Retinal pigment epithelial cell (primary cell): ENCODE measurements around the gene ISG15.
A peak's percentile ranks its signal among the peaks of the same experiment; 100 is the strongest.
"Not testable (repeated sequence)": the region's sequence is repeated elsewhere in the genome, so short reads cannot be mapped to it uniquely, and the experiment has no call there.

ENCODE experiments used
- DNase-seq: peaks from one replicate; pipeline ENCODE4 v3.0.0-alpha.2; 2010; ENCODE audit warnings: low read depth
- H3K4me3 ChIP-seq: 2 replicates; pipeline ENCODE4 v1.5.1; 2011; ENCODE audit warnings: mild to moderate bottlenecking, low read length, control low read depth, moderate library complexity
- TF ChIP-seq, protein P1 (sequence below): conservative IDR thresholded peaks from 2 replicates; pipeline ENCODE4 v1.5.1; 2011; ENCODE audit warnings: low read depth, low read length, control low read depth, inconsistent platforms

ISG15 gene

DNA sequence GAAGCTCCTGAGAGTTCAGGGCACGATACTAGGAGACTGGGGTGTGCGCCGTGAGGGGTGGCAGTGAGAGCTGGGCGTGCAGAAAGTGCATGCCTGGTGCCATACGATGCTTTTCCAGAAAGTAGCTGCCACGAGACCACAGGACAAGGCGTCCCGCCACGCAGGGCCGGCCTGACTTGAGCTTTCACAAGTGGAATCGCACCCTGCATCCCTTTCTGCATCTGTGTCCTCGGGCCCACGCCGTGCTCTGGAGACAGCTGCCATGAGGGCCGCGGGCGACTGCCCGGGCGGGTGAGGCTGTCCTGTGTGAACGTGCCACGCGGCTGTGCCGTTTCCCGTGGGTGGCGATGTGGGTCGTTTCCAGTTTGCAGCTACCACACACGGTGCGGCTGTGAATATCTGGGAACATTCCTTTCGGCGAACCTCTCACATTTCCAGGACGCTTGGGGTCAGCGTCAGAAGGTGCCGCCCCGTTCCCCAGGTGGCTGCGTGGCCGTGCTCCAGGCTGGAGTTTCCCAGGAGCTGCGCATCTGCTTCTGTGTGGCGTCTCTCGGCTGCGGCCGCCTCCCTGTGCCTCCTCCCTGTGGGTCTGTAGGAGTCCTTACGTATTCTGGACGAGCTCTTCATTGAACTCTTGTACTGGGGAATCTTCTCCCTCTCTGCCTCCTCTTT, 30.4 kb upstream of the ISG15 start:
- TF ChIP-seq, protein P1, sequence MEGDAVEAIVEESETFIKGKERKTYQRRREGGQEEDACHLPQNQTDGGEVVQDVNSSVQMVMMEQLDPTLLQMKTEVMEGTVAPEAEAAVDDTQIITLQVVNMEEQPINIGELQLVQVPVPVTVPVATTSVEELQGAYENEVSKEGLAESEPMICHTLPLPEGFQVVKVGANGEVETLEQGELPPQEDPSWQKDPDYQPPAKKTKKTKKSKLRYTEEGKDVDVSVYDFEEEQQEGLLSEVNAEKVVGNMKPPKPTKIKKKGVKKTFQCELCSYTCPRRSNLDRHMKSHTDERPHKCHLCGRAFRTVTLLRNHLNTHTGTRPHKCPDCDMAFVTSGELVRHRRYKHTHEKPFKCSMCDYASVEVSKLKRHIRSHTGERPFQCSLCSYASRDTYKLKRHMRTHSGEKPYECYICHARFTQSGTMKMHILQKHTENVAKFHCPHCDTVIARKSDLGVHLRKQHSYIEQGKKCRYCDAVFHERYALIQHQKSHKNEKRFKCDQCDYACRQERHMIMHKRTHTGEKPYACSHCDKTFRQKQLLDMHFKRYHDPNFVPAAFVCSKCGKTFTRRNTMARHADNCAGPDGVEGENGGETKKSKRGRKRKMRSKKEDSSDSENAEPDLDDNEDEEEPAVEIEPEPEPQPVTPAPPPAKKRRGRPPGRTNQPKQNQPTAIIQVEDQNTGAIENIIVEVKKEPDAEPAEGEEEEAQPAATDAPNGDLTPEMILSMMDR, result no peak
- DNase-seq, result no peak
- H3K4me3 ChIP-seq, result no peak overlapping the region

DNA sequence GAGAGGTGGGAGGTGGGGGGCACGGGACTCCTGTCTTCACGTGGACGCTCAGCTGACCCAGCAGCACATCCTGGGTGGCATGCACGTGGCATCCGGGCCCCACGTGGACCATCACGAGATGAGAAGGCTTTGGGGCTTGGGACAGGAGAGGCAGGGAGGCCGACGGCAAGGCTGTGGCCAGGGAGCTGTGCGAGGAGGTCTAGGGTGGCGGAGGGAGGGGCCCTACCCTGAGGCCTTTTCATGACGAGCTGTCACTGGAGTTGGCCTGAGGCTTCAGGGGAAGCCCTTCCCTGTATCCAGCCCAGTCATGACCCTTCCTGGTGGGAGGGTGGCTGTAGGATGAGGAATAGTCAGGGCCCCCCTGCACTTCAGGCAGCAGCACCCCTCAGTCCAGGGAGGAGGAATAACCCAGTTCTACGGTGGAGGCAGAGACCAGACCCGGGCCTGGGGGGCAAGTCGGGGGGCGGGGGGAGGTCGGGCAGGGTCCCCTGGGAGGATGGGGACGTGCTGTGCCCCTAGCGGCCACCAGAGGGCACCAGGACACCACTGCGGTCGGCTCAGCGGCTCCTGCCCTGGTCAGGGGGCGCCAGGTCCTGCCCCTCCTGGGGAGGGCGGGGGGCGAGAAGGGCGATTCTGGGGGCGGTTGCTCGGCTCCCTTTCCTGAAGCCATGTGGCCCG, 29.4 kb upstream of the ISG15 start:
- TF ChIP-seq, protein P1, result peak; percentile 75
- DNase-seq, result no peak
- no peak overlapping the region for H3K4me3 ChIP-seq

DNA sequence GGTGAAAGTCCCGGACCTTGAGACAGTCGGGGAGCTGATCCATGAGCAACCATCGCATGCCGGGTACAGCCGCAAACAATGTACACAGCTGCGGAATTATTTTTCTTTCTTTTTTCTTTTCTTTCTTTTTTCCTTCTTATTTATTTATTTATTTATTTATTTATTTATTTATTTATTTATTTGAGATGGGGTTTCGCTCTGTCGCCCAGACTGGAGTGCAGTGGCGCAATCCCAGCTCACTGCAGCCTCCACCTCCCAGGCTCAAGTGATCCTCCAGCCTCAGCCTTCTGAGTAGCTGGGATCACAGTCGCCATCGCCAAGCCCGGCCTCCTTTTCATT, 28.9 kb upstream of the ISG15 start:
- TF ChIP-seq, protein P1, result no peak
- DNase-seq, result no peak
- H3K4me3 ChIP-seq, result no peak overlapping the region

DNA sequence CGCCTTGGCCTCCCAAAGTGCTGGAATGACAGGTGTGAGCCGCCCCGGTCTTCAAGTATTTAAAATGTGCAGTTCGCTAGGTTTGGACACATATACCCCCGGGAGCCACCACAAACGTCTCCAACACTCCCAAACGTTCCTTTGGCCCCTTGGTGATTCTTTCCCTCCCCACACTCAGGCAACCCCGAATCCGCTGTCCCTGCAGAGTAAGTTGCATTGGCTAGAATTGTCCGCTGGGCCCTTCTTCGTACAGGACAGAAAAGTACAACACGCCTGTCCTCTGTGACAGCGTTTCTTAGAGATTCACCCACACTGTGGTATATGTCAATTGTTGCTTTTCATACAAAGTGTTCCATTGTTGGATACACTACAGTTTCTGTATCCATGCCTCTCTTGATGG, 28.2 kb upstream of the ISG15 start:
- TF ChIP-seq, protein P1, result no peak
- H3K4me3 ChIP-seq, result no peak overlapping the region
- DNase-seq, result no peak

DNA sequence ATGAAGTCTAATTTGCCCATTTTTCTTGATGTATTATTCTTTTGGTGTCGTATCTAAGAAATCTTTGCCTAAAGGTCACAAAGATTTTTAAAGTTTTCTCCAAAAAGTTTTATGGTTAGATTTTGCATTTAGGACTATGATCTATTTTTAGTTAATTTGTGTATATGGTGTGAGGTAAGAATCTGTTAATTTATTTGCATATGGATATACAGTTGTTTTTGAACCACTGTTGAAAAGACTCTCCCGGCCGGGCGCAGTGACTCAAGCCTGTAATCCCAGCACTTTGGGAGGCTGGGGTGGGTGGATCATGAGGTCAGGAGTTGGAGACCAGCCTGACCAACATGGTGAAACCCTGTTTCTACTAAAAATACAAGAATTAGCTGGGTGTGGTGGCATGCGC, 25.2 kb upstream of the ISG15 start:
- not testable (repeated sequence) for H3K4me3 ChIP-seq, DNase-seq

DNA sequence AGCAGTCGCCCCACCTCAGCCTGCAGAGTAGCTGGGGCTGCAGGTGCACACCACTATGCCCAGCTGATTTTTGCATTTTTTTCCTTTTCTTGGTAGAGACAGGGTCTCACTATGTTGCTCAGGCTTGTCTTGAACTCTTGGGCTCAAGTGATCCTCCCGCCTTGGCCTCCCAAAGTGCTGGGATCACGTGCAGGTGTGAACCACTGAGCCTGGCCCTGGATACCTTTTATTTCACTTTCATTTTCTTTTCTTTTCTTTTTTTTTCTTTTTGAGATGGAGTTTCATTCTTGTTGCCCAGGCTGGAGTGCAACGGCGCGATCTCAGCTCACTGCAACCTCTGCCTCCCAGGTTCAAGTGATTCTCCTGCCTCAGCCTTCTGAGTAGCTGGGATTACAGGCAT, 22.0 kb upstream of the ISG15 start:
- not testable (repeated sequence) for DNase-seq, H3K4me3 ChIP-seq

DNA sequence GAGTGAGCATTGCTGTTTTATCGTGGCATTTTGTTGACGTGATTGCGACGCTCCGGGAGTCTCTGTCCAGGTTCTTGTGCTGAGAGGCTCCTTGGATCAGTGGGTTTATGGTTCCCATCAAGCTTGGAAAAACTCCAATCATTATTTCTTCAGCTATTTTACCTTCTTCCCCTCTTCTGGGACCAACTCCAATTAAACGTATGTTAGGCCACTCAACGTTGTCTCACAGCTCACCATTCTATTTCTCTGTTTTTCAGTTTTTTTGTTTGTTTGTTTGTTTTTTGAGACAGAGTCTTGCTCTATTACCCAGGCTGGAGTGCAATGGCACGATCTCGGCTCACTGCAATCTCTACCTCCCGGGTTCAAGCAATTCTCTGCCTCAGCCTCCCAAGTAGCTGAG, 21.4 kb upstream of the ISG15 start:
- H3K4me3 ChIP-seq, result no peak overlapping the region
- no peak for DNase-seq
- TF ChIP-seq, protein P1, result no peak

DNA sequence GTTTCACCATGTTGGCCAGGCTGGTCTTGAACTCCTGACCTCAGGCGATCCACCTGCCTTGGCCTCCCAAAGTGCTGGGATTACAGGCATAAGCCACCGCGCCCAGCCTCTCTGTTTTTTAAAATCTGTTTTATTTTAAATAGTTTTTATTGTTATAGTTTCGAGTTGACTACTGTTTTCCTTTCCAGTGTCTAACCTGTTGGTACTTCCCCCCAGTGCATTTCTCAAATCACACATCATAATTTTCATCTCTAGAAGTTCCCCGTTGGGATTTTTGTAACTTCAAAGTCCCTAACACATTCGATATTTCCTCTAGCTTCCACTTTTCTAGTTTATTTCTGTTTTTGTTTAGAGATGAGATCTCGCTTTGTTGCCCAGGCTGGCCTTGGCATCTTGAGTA, 20.9 kb upstream of the ISG15 start:
- TF ChIP-seq, protein P1, result no peak
- DNase-seq, result no peak
- H3K4me3 ChIP-seq, result no peak overlapping the region
